Neural cell (in vitro differentiated cells): ENCODE measurements around the gene GET4. TPM values are rescaled to one million over a fixed set of nuclear protein-coding genes. Genes with fewer than 3 reads are reported as not detected.

Source experiments
- H2AFZ ChIP-seq: fragments of 200-600, 300-800 bp; sonication (generic), shearing (Covaris generic); 2 replicates; pipeline ENCODE4 v1.6.0; 2014; ENCODE audit warnings: low read depth, mild to moderate bottlenecking, antibody characterized with exemption, low read length, moderate library complexity
- H3F3A ChIP-seq: fragments of 200-600 bp; shearing (Covaris generic); 2 replicates; pipeline ENCODE4 v1.6.1; 2016; ENCODE audit warnings: mild to moderate bottlenecking, moderate library complexity, mixed read lengths, antibody characterized with exemption, low read length; ENCODE audit not compliant: insufficient read depth, poor library complexity, severe bottlenecking
- H3K27ac ChIP-seq: fragments of 200-600, 300-800 bp; sonication (generic), shearing (Covaris generic); 2 replicates; pipeline ENCODE4 v1.5.1; 2014; ENCODE audit warnings: mild to moderate bottlenecking, low read length, moderate library complexity
- H3K27me3 ChIP-seq: fragments of 300-800, 200-600 bp; sonication (generic), shearing (Covaris generic); 2 replicates; pipeline ENCODE4 v1.6.0; 2014; ENCODE audit warnings: mild to moderate bottlenecking, low read depth, low read length, moderate library complexity; ENCODE audit not compliant: insufficient read depth
- H3K36me3 ChIP-seq: fragments of 300-800, 200-600 bp; sonication (generic), shearing (Covaris generic); 2 replicates; pipeline ENCODE4 v1.5.1; 2014; ENCODE audit warnings: mild to moderate bottlenecking, antibody characterized with exemption, low read length, moderate library complexity; ENCODE audit not compliant: insufficient read depth
- H3K4me2 ChIP-seq: fragments of 300-800, 200-600 bp; sonication (generic), shearing (Covaris generic); 2 replicates; pipeline ENCODE4 v1.6.0; 2014; ENCODE audit warnings: mild to moderate bottlenecking, low read length
- H3K4me3 ChIP-seq: fragments of 300-800, 200-600 bp; sonication (generic), shearing (Covaris generic); 2 replicates; pipeline ENCODE4 v1.5.1; 2014; ENCODE audit warnings: mild to moderate bottlenecking, low read length, moderate library complexity
- H3K79me2 ChIP-seq: fragments of 200-600 bp; shearing (Covaris generic); replicated peaks from 2 replicates; pipeline ENCODE4 v1.6.0; 2014; ENCODE audit warnings: mild to moderate bottlenecking, low read length, moderate library complexity; ENCODE audit not compliant: insufficient read depth
- H3K9ac ChIP-seq: fragments of 300-800, 200-600 bp; sonication (generic), shearing (Covaris generic); 2 replicates; pipeline ENCODE4 v1.6.1; 2016; ENCODE audit warnings: mild to moderate bottlenecking, low read length, mixed read lengths
- H3K9me2 ChIP-seq: fragments of 200-600 bp; shearing (Covaris generic); 2 replicates; pipeline ENCODE4 v1.6.1; 2016; ENCODE audit warnings: mild to moderate bottlenecking, low read length, mixed read lengths; ENCODE audit not compliant: insufficient read depth
- H3K9me3 ChIP-seq: fragments of 200-600, 300-800 bp; sonication (generic), shearing (Covaris generic); 2 replicates; pipeline ENCODE4 v1.6.1; 2016; ENCODE audit warnings: mild to moderate bottlenecking, mixed run types, low read length, moderate library complexity, mixed read lengths
- H4K20me1 ChIP-seq: fragments of 200-600 bp; shearing (Covaris generic); 2 replicates; pipeline ENCODE4 v1.6.1; 2016; ENCODE audit warnings: mild to moderate bottlenecking, mixed run types; ENCODE audit not compliant: insufficient read depth
- EP300 ChIP-seq: fragments of 450-650 bp; conservative IDR thresholded peaks from 2 replicates; pipeline ENCODE4 v1.6.1; 2014; ENCODE audit warnings: antibody characterized with exemption, mild to moderate bottlenecking, moderate library complexity; ENCODE audit not compliant: poor library complexity, severe bottlenecking
- EZH2 ChIP-seq: fragments of 200-600, 300-800 bp; shearing (Covaris generic), sonication (generic); IDR thresholded peaks from 2 replicates; pipeline ENCODE4 v1.6.1; 2014; ENCODE audit warnings: antibody characterized with exemption, low read length, borderline replicate concordance, mild to moderate bottlenecking; ENCODE audit not compliant: insufficient read depth, poor library complexity, severe bottlenecking
- MXI1 ChIP-seq: fragments of 450-650 bp; conservative IDR thresholded peaks from 2 replicates; pipeline ENCODE4 v1.6.1; 2014; ENCODE audit warnings: antibody characterized with exemption, mild to moderate bottlenecking; ENCODE audit not compliant: poor library complexity, severe bottlenecking
- POLR2AphosphoS5 ChIP-seq: IDR thresholded peaks from 2 replicates; pipeline ENCODE4 v1.6.1; 2012
- RAD21 ChIP-seq: fragments of 450-650 bp; conservative IDR thresholded peaks from 2 replicates; pipeline ENCODE4 v1.6.1; 2014; ENCODE audit warnings: antibody characterized with exemption, mild to moderate bottlenecking, moderate library complexity
- SMC3 ChIP-seq: fragments of 450-650 bp; conservative IDR thresholded peaks from 2 replicates; pipeline ENCODE4 v1.6.1; 2014; ENCODE audit warnings: antibody characterized with exemption, mild to moderate bottlenecking, moderate library complexity; ENCODE audit not compliant: poor library complexity
- TAF1 ChIP-seq: IDR thresholded peaks from 2 replicates; pipeline ENCODE4 v1.6.1; 2012; ENCODE audit warnings: low read depth
- polyA plus RNA-seq: library from polyadenylated mRNA; depleted of rRNA; stranded (reverse); fragments of >200 nt; gene quantifications from 2 replicates; pipeline ENCODE4 v1.2.3, GENCODE V29; 2014
- TF ChIP-seq, protein P1 (sequence below): fragments of 450-650 bp; IDR thresholded peaks from 2 replicates; pipeline ENCODE4 v1.5.1; 2014; ENCODE audit warnings: antibody characterized with exemption, mild to moderate bottlenecking, moderate library complexity; ENCODE audit not compliant: poor library complexity, severe bottlenecking
- TF ChIP-seq, protein P2 (sequence below): IDR thresholded peaks from 2 replicates; pipeline ENCODE4 v1.6.1; 2012; ENCODE audit warnings: borderline replicate concordance

Gene GET4
- polyA plus RNA-seq, 1 donor from 2014 or later = 63.8 TPM

DNA sequence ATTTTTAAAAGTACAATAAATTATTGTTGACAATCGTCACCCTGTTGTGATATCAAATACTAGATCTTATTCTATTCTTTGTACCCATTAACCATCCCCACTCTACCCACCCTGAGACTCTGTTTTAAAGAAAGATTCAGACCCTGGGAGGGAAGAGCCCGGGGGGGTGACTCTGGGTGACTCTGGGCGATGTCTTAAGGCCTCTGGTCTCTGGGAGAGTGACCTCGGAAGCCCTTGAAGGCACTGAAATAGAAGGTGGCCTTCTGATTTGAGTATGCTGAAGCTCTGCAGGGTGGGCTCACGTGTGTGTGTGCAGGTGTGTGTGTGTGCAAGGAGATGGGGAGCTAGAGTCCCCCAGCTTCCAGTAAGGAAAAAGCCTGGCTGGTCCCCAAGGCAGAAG is 68.4 kb downstream of the GET4 start:
- Histone ChIP-seq H4K20me1 (no peaks in the 10 kb centered on the region), H3K9me2 (no peaks in the 10 kb centered on the region), H3K27me3 (no peaks in the 10 kb centered on the region), H3F3A (no peaks in the 10 kb centered on the region), H3K9me3 (no peaks in the 10 kb centered on the region), H3K27ac (no peak overlapping the region), H3K4me3 (no peak overlapping the region), H3K36me3 (no peaks in the 10 kb centered on the region), H3K4me2 (no peak overlapping the region), H2AFZ (no peak overlapping the region), H3K79me2 (no peaks in the 10 kb centered on the region), H3K9ac (no peak overlapping the region)
- no peak for TF ChIP-seq MXI1
- TF ChIP-seq POLR2AphosphoS5 = no peak
- TF ChIP-seq EP300 = no peak
- no peak for TF ChIP-seq TAF1
- no peak for TF ChIP-seq SMC3
- TF ChIP-seq, protein P1, sequence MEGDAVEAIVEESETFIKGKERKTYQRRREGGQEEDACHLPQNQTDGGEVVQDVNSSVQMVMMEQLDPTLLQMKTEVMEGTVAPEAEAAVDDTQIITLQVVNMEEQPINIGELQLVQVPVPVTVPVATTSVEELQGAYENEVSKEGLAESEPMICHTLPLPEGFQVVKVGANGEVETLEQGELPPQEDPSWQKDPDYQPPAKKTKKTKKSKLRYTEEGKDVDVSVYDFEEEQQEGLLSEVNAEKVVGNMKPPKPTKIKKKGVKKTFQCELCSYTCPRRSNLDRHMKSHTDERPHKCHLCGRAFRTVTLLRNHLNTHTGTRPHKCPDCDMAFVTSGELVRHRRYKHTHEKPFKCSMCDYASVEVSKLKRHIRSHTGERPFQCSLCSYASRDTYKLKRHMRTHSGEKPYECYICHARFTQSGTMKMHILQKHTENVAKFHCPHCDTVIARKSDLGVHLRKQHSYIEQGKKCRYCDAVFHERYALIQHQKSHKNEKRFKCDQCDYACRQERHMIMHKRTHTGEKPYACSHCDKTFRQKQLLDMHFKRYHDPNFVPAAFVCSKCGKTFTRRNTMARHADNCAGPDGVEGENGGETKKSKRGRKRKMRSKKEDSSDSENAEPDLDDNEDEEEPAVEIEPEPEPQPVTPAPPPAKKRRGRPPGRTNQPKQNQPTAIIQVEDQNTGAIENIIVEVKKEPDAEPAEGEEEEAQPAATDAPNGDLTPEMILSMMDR = no peak
- no peak for TF ChIP-seq RAD21
- TF ChIP-seq, protein P2, sequence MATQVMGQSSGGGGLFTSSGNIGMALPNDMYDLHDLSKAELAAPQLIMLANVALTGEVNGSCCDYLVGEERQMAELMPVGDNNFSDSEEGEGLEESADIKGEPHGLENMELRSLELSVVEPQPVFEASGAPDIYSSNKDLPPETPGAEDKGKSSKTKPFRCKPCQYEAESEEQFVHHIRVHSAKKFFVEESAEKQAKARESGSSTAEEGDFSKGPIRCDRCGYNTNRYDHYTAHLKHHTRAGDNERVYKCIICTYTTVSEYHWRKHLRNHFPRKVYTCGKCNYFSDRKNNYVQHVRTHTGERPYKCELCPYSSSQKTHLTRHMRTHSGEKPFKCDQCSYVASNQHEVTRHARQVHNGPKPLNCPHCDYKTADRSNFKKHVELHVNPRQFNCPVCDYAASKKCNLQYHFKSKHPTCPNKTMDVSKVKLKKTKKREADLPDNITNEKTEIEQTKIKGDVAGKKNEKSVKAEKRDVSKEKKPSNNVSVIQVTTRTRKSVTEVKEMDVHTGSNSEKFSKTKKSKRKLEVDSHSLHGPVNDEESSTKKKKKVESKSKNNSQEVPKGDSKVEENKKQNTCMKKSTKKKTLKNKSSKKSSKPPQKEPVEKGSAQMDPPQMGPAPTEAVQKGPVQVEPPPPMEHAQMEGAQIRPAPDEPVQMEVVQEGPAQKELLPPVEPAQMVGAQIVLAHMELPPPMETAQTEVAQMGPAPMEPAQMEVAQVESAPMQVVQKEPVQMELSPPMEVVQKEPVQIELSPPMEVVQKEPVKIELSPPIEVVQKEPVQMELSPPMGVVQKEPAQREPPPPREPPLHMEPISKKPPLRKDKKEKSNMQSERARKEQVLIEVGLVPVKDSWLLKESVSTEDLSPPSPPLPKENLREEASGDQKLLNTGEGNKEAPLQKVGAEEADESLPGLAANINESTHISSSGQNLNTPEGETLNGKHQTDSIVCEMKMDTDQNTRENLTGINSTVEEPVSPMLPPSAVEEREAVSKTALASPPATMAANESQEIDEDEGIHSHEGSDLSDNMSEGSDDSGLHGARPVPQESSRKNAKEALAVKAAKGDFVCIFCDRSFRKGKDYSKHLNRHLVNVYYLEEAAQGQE = no peak
- TF ChIP-seq EZH2 = no peak

DNA sequence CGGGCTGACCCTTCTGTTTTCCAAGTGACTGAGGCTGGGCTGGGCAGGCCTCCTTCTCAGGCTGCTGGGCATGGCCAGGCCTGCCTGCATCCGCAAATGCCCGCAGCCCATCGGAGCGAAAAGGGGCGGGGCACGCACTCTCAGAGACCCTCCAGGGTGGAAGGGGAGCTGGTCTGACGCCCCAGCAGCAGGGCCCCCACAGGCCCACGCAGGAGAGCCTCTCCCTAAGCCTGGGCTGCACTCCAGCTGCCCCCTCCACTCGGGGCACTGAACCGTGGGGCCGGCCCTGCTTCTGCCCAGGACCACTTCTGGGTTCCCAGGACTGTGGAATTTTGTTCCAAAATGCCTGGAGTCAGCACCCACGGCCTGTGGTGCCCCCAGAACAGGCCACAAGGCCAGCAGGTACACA is 68.8 kb downstream of the GET4 start:
- Histone ChIP-seq H3K9ac (no peak overlapping the region), H3K4me3 (no peak overlapping the region), H3K27me3 (no peaks in the 10 kb centered on the region), H3K9me2 (no peaks in the 10 kb centered on the region), H3K36me3 (no peaks in the 10 kb centered on the region), H3K79me2 (no peaks in the 10 kb centered on the region), H3F3A (no peaks in the 10 kb centered on the region), H2AFZ (no peak overlapping the region), H3K9me3 (no peaks in the 10 kb centered on the region), H4K20me1 (no peaks in the 10 kb centered on the region), H3K4me2 (no peak overlapping the region), H3K27ac (no peak overlapping the region)
- TF ChIP-seq RAD21 = no peak
- TF ChIP-seq TAF1 = no peak
- no peak for TF ChIP-seq MXI1
- TF ChIP-seq SMC3 = no peak
- TF ChIP-seq EP300 = no peak
- TF ChIP-seq EZH2 = no peak
